HCT116 (cell line): ENCODE measurements around the gene NXN. TPM values are rescaled to one million over a fixed set of nuclear protein-coding genes. Genes with fewer than 3 reads are reported as not detected.

Experiments
- ATAC-seq: fragments of 200-7000 bp; cut with Tn5 transposase; 2 replicates; pipeline ENCODE4 v1.9.1; 2020; ENCODE audit warnings: mild to moderate bottlenecking, moderate library complexity
- BruUV-seq: library from RNA; stranded (reverse); fragments of 400-500 nt; replicated peaks from 2 replicates; lab custom pipeline; 2021; lab: Mats Ljungman, UMichigan
- CTCF ChIA-PET: fragments of 300-600 bp; sonication (Branson Sonifier 250); formaldehyde crosslinking; loops from one replicate; lab custom pipeline; 2021; ENCODE audit warnings: antibody characterized with exemption; lab: Charles Lee
- POLR2A ChIA-PET: fragments of 300-600, 350-600 bp; sonication (Branson Sonifier 250); formaldehyde crosslinking; loops from one replicate; lab custom pipeline; 2021; ENCODE audit warnings: antibody characterized with exemption; lab: Charles Lee
- RAD21 ChIA-PET, 2 experiments: fragments of 300-600 bp; sonication (Branson Sonifier 250); formaldehyde crosslinking; loops; one replicate each; lab custom pipeline; 2023; ENCODE audit warnings: low total read pairs in 2 of 2; ENCODE audit not compliant: uncharacterized antibody in 2 of 2, unreplicated experiment in 2 of 2, low non-redundant PET in 1 of 2; lab: Charles Lee
- DNase-seq: peaks from one replicate; pipeline ENCODE4 v3.0.0-alpha.2; 2010; ENCODE audit warnings: low read depth, low spot score
- H2AFZ ChIP-seq: fragments of 200-600 bp; shearing (Covaris generic), sonication (generic); 2 replicates; pipeline ENCODE4 v1.6.1; 2017; ENCODE audit warnings: low read depth, mixed run types, mixed read lengths, antibody characterized with exemption, low read length; ENCODE audit not compliant: poor library complexity, severe bottlenecking
- H3K27ac ChIP-seq: 2 replicates; pipeline ENCODE4 v1.5.1; 2012; ENCODE audit warnings: low read depth, low read length
- H3K27me3 ChIP-seq: fragments of 200-600 bp; sonication (generic); 2 replicates; pipeline ENCODE4 v1.6.1; 2016; ENCODE audit warnings: mixed run types, low read length, mixed read lengths; ENCODE audit not compliant: insufficient read depth
- H3K36me3 ChIP-seq, 2 experiments: fragments of 200-500 bp in 1 of 2; fragments of 200-600 bp in 1 of 2; sonication (Bioruptor generic) in 1 of 2; sonication (generic) in 1 of 2; 2 replicates each; pipeline versions ENCODE4 v1.5.1 to v1.6.1; 2014 to 2016; ENCODE audit warnings: low read length in 2 of 2, inconsistent platforms in 1 of 2, mixed read lengths in 1 of 2, mixed run types in 1 of 2; ENCODE audit not compliant: insufficient read depth in 2 of 2, control insufficient read depth in 1 of 2
- H3K4me1 ChIP-seq, 2 experiments: fragments of 200-600 bp in 1 of 2; sonication (generic) in 1 of 2; 2 replicates each; pipeline versions ENCODE4 v1.5.1 to v1.6.1; 2012 to 2017; ENCODE audit warnings: low read length in 2 of 2, inconsistent platforms in 1 of 2, mild to moderate bottlenecking in 1 of 2, mixed read lengths in 1 of 2, mixed run types in 1 of 2, moderate library complexity in 1 of 2; ENCODE audit not compliant: insufficient read depth in 2 of 2, control insufficient read depth in 1 of 2
- H3K4me2 ChIP-seq: fragments of 200-600 bp; sonication (generic); 2 replicates; pipeline ENCODE4 v1.6.1; 2017; ENCODE audit warnings: mixed run types, low read length, mixed read lengths
- H3K4me3 ChIP-seq, 2 experiments: fragments of 200-600 bp in 1 of 2; sonication (generic) in 1 of 2; replicated peaks in 1 of 2; 2 replicates each; pipeline ENCODE4 v1.5.1; 2011 to 2016; ENCODE audit warnings: low read length in 2 of 2, control low read depth in 1 of 2, low read depth in 1 of 2, mild to moderate bottlenecking in 1 of 2, mixed read lengths in 1 of 2, mixed run types in 1 of 2
- H3K79me2 ChIP-seq: fragments of 200-600 bp; sonication (generic); 2 replicates; pipeline ENCODE4 v1.6.1; 2017; ENCODE audit warnings: mild to moderate bottlenecking, mixed run types, low read length, moderate library complexity, mixed read lengths; ENCODE audit not compliant: insufficient read depth
- H3K9ac ChIP-seq: fragments of 200-600 bp; sonication (generic); 2 replicates; pipeline ENCODE4 v1.6.1; 2016; ENCODE audit warnings: low read length, mixed read lengths
- H3K9me2 ChIP-seq: fragments of 200-600 bp; sonication (generic), shearing (Covaris generic); 2 replicates; pipeline ENCODE4 v1.6.1; 2017; ENCODE audit warnings: mixed run types, mild to moderate bottlenecking, moderate library complexity; ENCODE audit not compliant: insufficient read depth
- H3K9me3 ChIP-seq, 2 experiments: fragments of 200-500 bp in 1 of 2; fragments of 200-600 bp in 1 of 2; sonication (Bioruptor generic) in 1 of 2; sonication (generic) in 1 of 2; 2 replicates each; pipeline ENCODE4 v1.6.1; 2014 to 2017; ENCODE audit warnings: low read length in 2 of 2, mixed read lengths in 2 of 2, inconsistent platforms in 1 of 2, low read depth in 1 of 2, mild to moderate bottlenecking in 1 of 2, mixed run types in 1 of 2, moderate library complexity in 1 of 2; ENCODE audit not compliant: control insufficient read depth in 1 of 2, insufficient read depth in 1 of 2
- H4K20me1 ChIP-seq: fragments of 200-600 bp; sonication (generic), shearing (Covaris generic); 2 replicates; pipeline ENCODE4 v1.6.1; 2017; ENCODE audit warnings: mixed run types, mild to moderate bottlenecking, moderate library complexity; ENCODE audit not compliant: insufficient read depth
- CBX3 ChIP-seq: IDR thresholded peaks from 2 replicates; pipeline ENCODE4 v1.6.1; 2012; ENCODE audit warnings: low read depth
- ELF1 ChIP-seq: IDR thresholded peaks from 2 replicates; pipeline ENCODE4 v1.6.1; 2012; ENCODE audit warnings: low read depth, borderline replicate concordance
- EZH2 ChIP-seq: fragments of 200-600 bp; sonication (generic); IDR thresholded peaks from 2 replicates; pipeline ENCODE4 v1.6.1; 2017; ENCODE audit warnings: antibody characterized with exemption, mixed run types
- EZH2phosphoT487 ChIP-seq: fragments of 200-600 bp; IDR thresholded peaks from 2 replicates; pipeline ENCODE4 v1.6.1; 2018; ENCODE audit warnings: antibody characterized with exemption, borderline replicate concordance
- JUND ChIP-seq: IDR thresholded peaks from 2 replicates; pipeline ENCODE4 v1.6.1; 2012
- POLR2AphosphoS5 ChIP-seq: IDR thresholded peaks from 2 replicates; pipeline ENCODE4 v1.6.1; 2011; ENCODE audit warnings: mild to moderate bottlenecking, low read depth, low read length, moderate library complexity
- RAD21 ChIP-seq: IDR thresholded peaks from 2 replicates; pipeline ENCODE4 v1.6.1; 2012; ENCODE audit warnings: low read depth, mild to moderate bottlenecking
- SIN3A ChIP-seq: IDR thresholded peaks from 2 replicates; pipeline ENCODE4 v1.6.1; 2012; ENCODE audit warnings: low read depth
- TCF7L2 ChIP-seq: IDR thresholded peaks from 2 replicates; pipeline ENCODE4 v1.7.0; 2011; ENCODE audit warnings: borderline replicate concordance, inconsistent platforms; ENCODE audit not compliant: insufficient read depth, insufficient read length; ENCODE audit errors: extremely low read depth
- YY1 ChIP-seq: IDR thresholded peaks from 2 replicates; pipeline ENCODE4 v1.6.1; 2011; ENCODE audit warnings: low read length, low read depth, moderate library complexity, mild to moderate bottlenecking; ENCODE audit not compliant: insufficient replicate concordance; ENCODE audit errors: extremely low read depth
- ZFX ChIP-seq: fragments of 450-650 bp; IDR thresholded peaks from 2 replicates; pipeline ENCODE4 v1.6.1; 2017
- ZNF274 ChIP-seq: fragments of 200-500 bp; sonication (Bioruptor generic); IDR thresholded peaks from 2 replicates; pipeline ENCODE4 v1.6.1; 2014; ENCODE audit warnings: mild to moderate bottlenecking, low read depth, low read length, inconsistent platforms
- intact Hi-C: fragments of 100-400 bp; cut with micrococcal nuclease; formaldehyde crosslinking; loops from 2 replicates; pipeline ENCODE4 v1.10.0; 2022
- total RNA-seq: library from RNA; stranded (reverse); gene quantifications from one replicate; pipeline ENCODE4 v1.2.1, GENCODE V29; 2021; ENCODE audit not compliant: unreplicated experiment
- TF ChIP-seq, protein P1 (sequence below): IDR thresholded peaks from 2 replicates; pipeline ENCODE4 v1.6.1; 2012; ENCODE audit warnings: low read depth
- TF ChIP-seq, protein P2 (sequence below), 3 experiments: fragments of 200-600 bp in 1 of 3; sonication (generic) in 1 of 3; IDR thresholded peaks in 2 of 3; conservative IDR thresholded peaks in 1 of 3; 2 replicates each; pipeline ENCODE4 v1.5.1; 2012 to 2017; ENCODE audit warnings: low read depth in 2 of 3, low read length in 2 of 3, antibody characterized with exemption in 1 of 3, borderline replicate concordance in 1 of 3, control low read depth in 1 of 3, mild to moderate bottlenecking in 1 of 3, mixed read lengths in 1 of 3, mixed run types in 1 of 3, moderate library complexity in 1 of 3; ENCODE audit not compliant: insufficient read depth in 1 of 3

NXN gene
- total RNA-seq, 1 experiment from 2014 or later, result 83.7 TPM

DNA sequence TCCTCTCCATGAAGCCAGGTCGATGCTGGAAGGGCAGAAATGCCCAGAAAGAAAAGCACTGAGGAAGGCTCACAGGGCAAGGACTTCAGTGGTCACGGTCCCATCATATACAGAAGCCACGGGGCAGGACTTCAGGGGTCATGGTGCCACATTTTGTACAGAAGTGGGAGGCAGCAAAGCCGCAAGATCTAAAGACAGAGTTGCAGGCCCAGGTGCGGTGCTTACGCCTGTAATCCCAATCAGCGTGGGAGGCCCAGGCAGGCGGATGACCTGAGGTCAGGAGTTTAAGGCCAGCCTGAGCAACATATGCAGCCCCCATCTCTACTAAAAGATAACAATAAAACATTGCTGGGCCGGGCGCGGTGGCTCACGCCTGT, 96.0 kb downstream of the NXN start:
- H2AFZ ChIP-seq, result no peak overlapping the region
- intact Hi-C loops, result no loop called here
- CTCF ChIA-PET, result interaction anchor here (0.6 to 1.0 kb wide), 2 partner anchors 99 to 838 kb away, joined by 4 read pairs; no protein-coding TSS in a partner anchor
- ATAC-seq (0 out of 2 replicates have a peak, but pooled peaks have one; percentile 3), DNase-seq (no peak)
- no peaks in the 10 kb centered on the region for H3K9me3 ChIP-seq
- H3K9me2 ChIP-seq, result no peaks in the 10 kb centered on the region
- H3K27ac ChIP-seq, result peak overlapping the region; percentile 51
- POLR2A ChIA-PET, result interaction anchor here (0.6 kb wide), 1 partner anchor 225 kb away, joined by 4 read pairs; no protein-coding TSS in a partner anchor
- TF ChIP-seq JUND, result no peak
- TF ChIP-seq CBX3, result no peak
- TF ChIP-seq YY1, result no peak
- no peak for TF ChIP-seq TCF7L2
- TF ChIP-seq, protein P1, sequence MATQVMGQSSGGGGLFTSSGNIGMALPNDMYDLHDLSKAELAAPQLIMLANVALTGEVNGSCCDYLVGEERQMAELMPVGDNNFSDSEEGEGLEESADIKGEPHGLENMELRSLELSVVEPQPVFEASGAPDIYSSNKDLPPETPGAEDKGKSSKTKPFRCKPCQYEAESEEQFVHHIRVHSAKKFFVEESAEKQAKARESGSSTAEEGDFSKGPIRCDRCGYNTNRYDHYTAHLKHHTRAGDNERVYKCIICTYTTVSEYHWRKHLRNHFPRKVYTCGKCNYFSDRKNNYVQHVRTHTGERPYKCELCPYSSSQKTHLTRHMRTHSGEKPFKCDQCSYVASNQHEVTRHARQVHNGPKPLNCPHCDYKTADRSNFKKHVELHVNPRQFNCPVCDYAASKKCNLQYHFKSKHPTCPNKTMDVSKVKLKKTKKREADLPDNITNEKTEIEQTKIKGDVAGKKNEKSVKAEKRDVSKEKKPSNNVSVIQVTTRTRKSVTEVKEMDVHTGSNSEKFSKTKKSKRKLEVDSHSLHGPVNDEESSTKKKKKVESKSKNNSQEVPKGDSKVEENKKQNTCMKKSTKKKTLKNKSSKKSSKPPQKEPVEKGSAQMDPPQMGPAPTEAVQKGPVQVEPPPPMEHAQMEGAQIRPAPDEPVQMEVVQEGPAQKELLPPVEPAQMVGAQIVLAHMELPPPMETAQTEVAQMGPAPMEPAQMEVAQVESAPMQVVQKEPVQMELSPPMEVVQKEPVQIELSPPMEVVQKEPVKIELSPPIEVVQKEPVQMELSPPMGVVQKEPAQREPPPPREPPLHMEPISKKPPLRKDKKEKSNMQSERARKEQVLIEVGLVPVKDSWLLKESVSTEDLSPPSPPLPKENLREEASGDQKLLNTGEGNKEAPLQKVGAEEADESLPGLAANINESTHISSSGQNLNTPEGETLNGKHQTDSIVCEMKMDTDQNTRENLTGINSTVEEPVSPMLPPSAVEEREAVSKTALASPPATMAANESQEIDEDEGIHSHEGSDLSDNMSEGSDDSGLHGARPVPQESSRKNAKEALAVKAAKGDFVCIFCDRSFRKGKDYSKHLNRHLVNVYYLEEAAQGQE, result no peak
- TF ChIP-seq POLR2AphosphoS5, result no peak
- no peak for TF ChIP-seq ZFX
- no peak for TF ChIP-seq RAD21
- no peak for TF ChIP-seq EZH2phosphoT487
- TF ChIP-seq EZH2, result no peak
- TF ChIP-seq ZNF274, result no peak
- TF ChIP-seq, protein P2, sequence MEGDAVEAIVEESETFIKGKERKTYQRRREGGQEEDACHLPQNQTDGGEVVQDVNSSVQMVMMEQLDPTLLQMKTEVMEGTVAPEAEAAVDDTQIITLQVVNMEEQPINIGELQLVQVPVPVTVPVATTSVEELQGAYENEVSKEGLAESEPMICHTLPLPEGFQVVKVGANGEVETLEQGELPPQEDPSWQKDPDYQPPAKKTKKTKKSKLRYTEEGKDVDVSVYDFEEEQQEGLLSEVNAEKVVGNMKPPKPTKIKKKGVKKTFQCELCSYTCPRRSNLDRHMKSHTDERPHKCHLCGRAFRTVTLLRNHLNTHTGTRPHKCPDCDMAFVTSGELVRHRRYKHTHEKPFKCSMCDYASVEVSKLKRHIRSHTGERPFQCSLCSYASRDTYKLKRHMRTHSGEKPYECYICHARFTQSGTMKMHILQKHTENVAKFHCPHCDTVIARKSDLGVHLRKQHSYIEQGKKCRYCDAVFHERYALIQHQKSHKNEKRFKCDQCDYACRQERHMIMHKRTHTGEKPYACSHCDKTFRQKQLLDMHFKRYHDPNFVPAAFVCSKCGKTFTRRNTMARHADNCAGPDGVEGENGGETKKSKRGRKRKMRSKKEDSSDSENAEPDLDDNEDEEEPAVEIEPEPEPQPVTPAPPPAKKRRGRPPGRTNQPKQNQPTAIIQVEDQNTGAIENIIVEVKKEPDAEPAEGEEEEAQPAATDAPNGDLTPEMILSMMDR (IDR thresholded peaks at IDR 0.05 in 2 of 3, conservative IDR thresholded peaks at IDR 0.05 in 1 of 3; ENCODE audit: borderline replicate concordance in 1 of 3, insufficient read depth in 1 of 3, low read depth in 2 of 3, low read length in 2 of 3), result no peak
- no peak for TF ChIP-seq ELF1
- TF ChIP-seq SIN3A, result no peak
- no peaks in the 10 kb centered on the region for H3K27me3 ChIP-seq
- peaks cover 73% of the 10 kb centered on the region for H3K79me2 ChIP-seq
- peak overlapping the region; percentile 53 for H3K4me2 ChIP-seq
- no TSS peak for BruUV-seq
- no peak overlapping the region for H3K4me3 ChIP-seq
- RAD21 ChIA-PET, result interaction anchor here in 1 of 2 experiments (0.8 kb wide), 1 partner anchor 97 kb away, joined by 3 read pairs; no protein-coding TSS in a partner anchor
- peaks cover 40 to 62% of the 10 kb centered on the region in 2 experiments for H3K4me1 ChIP-seq
- peak overlapping the region; percentile 13; the same call in 1 of the 2 replicates for H3K9ac ChIP-seq
- H4K20me1 ChIP-seq, result no peaks in the 10 kb centered on the region
- no peaks in the 10 kb centered on the region for H3K36me3 ChIP-seq
